Metanephros (tissue), 1 donor: Measurements from ENCODE around the gene RERG. TPM values are rescaled to one million over a fixed set of nuclear protein-coding genes. Genes with fewer than 3 reads are reported as not detected.

Experiments used
- total RNA-seq: library from RNA; depleted of rRNA; stranded (reverse); fragments of >200 nt; gene quantifications from one replicate; pipeline ENCODE4 v1.2.3, GENCODE V29; 2014

RERG gene
- 40.5 TPM for total RNA-seq

GRCh38 chr12:15220915-15221885 is at the start of gene RERG:
Gene RERG (minus strand): TSS chr12:15221417. CDS start chr12:15217489, 3,928 bp downstream.

Other genes starting within 250 kb of the RERG start
- not detected for gene PDE6H, start 248.4 kb downstream of the RERG start, total RNA-seq
- 85.1 TPM for gene PTPRO, start 101.1 kb upstream of the RERG start, total RNA-seq